Adipocyte (in vitro differentiated cells): ENCODE data around the gene LRIG1.
A peak's percentile ranks its signal among the peaks of the same experiment; 100 is the strongest.

Source experiments
- DNase-seq: peaks from one replicate; pipeline ENCODE4 v3.0.0-alpha.2; 2015; ENCODE audit warnings: low read depth
- H3K27me3 ChIP-seq: replicated peaks from 2 replicates; pipeline ENCODE4 v1.7.0; 2013; ENCODE audit warnings: mild to moderate bottlenecking, low read length, moderate library complexity; ENCODE audit not compliant: control insufficient read depth, insufficient read depth
- H3K36me3 ChIP-seq: 2 replicates; pipeline ENCODE4 v1.7.0; 2013; ENCODE audit warnings: low read length, mild to moderate bottlenecking, moderate library complexity; ENCODE audit not compliant: control insufficient read depth, insufficient read depth, severe bottlenecking
- H3K4me1 ChIP-seq: 2 replicates; pipeline ENCODE4 v1.7.0; 2013; ENCODE audit warnings: mild to moderate bottlenecking, low read length, moderate library complexity; ENCODE audit not compliant: control insufficient read depth, insufficient read depth
- H3K4me3 ChIP-seq: 2 replicates; pipeline ENCODE4 v1.7.0; 2013; ENCODE audit warnings: mild to moderate bottlenecking, low read length, moderate library complexity
- H3K9ac ChIP-seq: 2 replicates; pipeline ENCODE4 v1.7.0; 2013; ENCODE audit warnings: mild to moderate bottlenecking, low read length, moderate library complexity
- H3K9me3 ChIP-seq: 2 replicates; pipeline ENCODE4 v1.7.0; 2013; ENCODE audit warnings: mild to moderate bottlenecking, low read length, moderate library complexity; ENCODE audit not compliant: control insufficient read depth

The LRIG1 gene

DNA sequence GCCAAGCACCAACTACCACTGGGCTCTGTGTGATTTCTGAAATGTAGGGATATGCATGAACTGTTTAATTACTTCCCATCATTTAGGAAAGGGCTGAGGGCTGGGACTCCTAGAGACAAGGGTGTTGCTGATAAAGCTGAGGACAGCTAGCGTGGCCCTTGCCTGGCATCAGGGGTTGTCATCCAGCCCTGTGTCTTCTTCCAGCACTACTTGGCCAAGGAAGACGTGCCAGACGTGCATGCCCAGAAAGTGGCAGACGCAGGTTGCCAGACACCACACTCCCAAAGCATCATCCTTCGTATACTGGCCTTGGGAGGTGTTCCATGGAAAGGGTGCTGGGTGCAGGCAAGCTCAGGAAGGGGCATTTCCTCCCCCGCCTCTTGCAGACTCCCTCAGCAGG, 64.8 kb downstream of the LRIG1 start:
- Histone ChIP-seq H3K9ac (no peak overlapping the region), H3K27me3 (no peaks in the 10 kb centered on the region), H3K36me3 (no peaks in the 10 kb centered on the region), H3K4me3 (no peak overlapping the region), H3K4me1 (peaks cover 9% of the 10 kb centered on the region), H3K9me3 (no peaks in the 10 kb centered on the region)
- DNase-seq: no peak

DNA sequence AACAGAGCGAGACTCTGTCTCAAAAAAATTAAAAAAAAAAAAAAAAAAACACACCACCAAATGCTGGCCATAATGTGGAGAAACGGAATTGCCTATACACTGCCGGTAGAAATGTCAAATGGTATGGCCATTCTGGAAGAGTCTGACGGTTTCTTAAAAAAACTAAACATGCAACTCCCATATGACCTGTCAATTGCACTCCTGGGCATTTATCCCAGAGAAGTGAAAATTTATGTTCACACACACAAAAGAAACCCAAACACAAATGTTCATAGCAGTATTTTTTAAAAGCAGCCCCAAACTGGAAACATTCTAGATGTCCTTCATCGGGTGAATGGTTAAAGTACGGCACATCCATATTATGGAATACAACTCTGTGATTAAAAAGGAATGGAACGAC, 66.1 kb downstream of the LRIG1 start:
- Histone ChIP-seq H3K4me3 (no peak overlapping the region), H3K36me3 (no peaks in the 10 kb centered on the region), H3K9ac (no peak overlapping the region), H3K4me1 (peaks cover 8% of the 10 kb centered on the region), H3K27me3 (no peaks in the 10 kb centered on the region), H3K9me3 (no peaks in the 10 kb centered on the region)
- DNase-seq: no peak

DNA sequence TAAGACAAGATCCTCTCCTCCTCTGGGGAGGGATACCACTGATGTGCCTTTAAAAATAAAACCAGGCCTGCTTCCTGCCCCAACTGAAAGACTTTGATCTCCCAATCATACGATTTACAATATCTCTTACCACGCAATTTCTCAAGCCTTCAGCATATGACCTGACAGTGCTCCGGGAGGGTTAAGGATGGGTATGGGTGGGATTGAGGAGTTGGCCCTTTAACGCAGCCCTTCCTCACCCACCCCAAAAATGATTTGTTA, 67.4 kb downstream of the LRIG1 start:
- Histone ChIP-seq H3K27me3 (no peaks in the 10 kb centered on the region), H3K9ac (no peak overlapping the region), H3K4me3 (no peak overlapping the region), H3K9me3 (no peaks in the 10 kb centered on the region), H3K4me1 (peaks cover 14% of the 10 kb centered on the region), H3K36me3 (no peaks in the 10 kb centered on the region)
- DNase-seq: no peak

DNA sequence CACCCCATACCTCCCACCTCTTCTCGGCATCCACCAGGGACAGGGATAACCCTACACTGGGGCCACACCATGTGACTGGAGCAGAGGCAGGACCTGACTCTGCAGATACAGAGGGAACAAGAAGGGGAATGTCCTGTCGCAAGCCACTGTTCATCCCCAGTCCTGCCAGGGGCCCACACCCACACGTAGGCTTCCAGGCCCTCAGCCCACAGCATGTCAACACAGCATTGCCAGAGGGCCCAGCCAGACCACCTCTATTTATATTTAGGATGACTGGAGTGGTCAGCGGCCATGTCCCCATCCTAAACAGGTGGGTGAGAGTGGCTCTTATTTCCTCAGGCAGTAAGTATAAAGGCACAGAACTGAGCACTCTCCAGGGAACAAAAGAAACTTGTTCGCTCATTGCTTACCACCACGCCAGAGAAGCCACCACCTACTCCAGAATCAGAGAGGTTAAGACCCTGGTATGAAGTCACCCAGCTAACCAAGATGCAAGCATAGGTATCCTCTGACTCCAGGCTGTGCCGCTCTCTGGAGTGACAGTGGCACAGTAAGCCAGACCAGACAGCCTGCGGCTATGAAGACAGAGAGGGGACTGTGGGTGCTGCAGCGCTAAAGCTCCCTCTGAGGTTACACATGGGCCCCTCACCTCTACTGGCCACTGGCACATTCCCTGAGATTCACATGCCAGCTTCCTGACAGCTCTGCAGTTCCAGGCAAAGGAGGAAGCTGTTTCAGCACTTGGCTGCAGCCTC, 67.9 kb downstream of the LRIG1 start:
- no peaks in the 10 kb centered on the region for H3K9me3 ChIP-seq
- no peaks in the 10 kb centered on the region for H3K27me3 ChIP-seq
- DNase-seq: no peak
- H3K36me3 ChIP-seq: no peaks in the 10 kb centered on the region
- H3K4me1 ChIP-seq: peaks cover 18% of the 10 kb centered on the region
- H3K4me3 ChIP-seq: no peak overlapping the region
- H3K9ac ChIP-seq: no peak overlapping the region

DNA sequence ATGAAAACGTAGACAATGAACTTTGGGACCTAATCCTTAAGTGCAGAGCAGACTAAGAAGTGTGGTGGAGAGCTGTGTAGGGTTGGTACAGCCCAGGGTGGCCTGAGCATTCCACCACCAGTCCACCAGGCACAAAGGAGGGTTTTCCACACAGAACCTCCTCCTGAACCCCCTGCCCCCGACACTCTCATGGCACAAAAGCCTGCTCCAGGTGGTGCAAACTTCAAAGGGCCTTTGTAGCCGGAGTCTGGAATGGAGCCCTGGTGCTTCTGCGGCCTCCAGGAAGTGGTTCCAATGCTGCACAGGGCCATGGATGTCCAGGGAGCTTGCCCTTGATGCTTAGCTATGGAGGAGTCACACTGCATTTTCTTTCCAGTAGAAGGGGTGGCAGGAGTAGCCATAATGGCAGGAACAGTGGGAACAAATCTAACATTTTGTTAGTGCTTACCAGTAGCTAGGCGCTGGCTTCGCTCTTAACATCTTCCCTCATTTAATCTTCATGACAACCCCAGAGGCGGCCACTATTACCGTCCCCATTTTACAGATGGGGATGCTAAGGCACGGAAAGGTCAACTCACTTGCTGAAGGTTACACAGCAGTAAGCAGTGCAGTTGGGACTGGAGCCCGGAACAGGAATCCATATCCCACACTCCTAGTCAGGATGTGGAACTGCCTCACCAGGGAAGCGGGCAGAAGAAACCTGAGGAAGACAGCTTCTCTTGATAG, 68.6 kb downstream of the LRIG1 start:
- H3K9me3 ChIP-seq: no peaks in the 10 kb centered on the region
- no peak overlapping the region for H3K4me3 ChIP-seq
- H3K36me3 ChIP-seq: no peaks in the 10 kb centered on the region
- no peak for DNase-seq
- peaks cover 18% of the 10 kb centered on the region for H3K4me1 ChIP-seq
- H3K9ac ChIP-seq: no peak overlapping the region
- H3K27me3 ChIP-seq: no peaks in the 10 kb centered on the region

DNA sequence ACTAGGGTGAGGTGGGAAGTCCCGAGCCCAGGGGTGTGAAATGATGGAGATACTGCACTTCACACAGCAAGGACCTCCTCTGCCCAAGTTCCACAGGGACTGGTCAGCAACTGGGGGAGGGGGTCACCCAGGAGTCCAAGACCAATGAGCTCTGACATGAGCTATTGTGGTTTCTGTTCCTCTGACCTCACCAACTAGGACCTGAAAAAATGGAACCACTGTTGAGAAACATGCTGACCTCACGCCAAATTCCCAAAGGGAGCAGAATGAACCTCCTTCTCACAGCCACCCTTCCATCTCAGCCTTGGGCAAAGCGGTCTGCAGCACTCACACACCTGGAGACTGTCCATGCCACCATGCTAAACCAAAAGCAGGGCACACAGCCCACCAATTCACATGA, 69.3 kb downstream of the LRIG1 start:
- H3K4me1 ChIP-seq: peaks cover 18% of the 10 kb centered on the region
- H3K36me3 ChIP-seq: no peaks in the 10 kb centered on the region
- H3K9ac ChIP-seq: no peak overlapping the region
- H3K9me3 ChIP-seq: no peaks in the 10 kb centered on the region
- H3K27me3 ChIP-seq: no peaks in the 10 kb centered on the region
- no peak overlapping the region for H3K4me3 ChIP-seq
- peak; percentile 21 for DNase-seq

DNA sequence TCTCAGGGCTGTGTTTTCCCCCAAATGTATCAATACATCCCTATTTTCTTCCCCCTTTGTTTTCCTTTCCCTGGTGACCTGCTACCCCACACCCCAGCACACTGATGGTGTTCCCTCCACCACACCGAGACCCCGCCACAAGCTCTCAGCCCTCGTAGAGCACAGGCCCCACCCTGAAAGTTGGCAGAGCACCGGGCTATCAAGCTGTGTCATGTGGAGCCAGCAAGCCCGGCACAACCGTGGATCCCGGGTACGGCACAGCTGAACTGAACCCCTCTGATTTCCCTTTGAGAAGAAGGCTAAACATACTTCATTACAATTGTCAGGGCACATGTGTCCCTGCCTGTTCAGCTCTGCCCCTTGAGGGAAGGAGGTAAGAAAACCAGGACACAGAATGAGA, 69.9 kb downstream of the LRIG1 start:
- H3K27me3 ChIP-seq: no peaks in the 10 kb centered on the region
- H3K9ac ChIP-seq: no peak overlapping the region
- no peak overlapping the region for H3K4me3 ChIP-seq
- H3K4me1 ChIP-seq: peaks cover 18% of the 10 kb centered on the region
- DNase-seq: no peak
- no peaks in the 10 kb centered on the region for H3K9me3 ChIP-seq
- no peaks in the 10 kb centered on the region for H3K36me3 ChIP-seq

DNA sequence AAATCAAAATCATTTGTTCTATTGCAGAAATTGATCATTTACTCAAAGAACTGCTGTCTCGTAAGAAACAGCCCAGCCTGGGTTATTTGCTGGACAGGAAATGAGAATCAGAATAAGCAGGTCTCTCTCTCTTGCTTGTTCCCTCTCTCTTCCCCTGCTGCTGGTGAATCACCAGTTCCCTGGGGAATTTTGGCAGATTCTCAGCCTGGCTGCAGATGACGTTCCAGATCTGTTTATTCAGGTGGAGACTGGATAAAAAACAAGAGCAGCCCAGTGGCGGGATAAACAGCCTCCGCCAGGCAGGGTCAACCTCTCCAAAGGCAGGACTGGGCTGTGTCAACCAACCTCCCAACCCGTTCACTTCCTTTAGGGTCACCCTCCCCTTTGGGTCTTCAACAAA, 72.1 kb downstream of the LRIG1 start:
- Histone ChIP-seq H3K9me3 (no peaks in the 10 kb centered on the region), H3K4me3 (peak overlapping the region; percentile 45), H3K27me3 (no peaks in the 10 kb centered on the region), H3K36me3 (no peaks in the 10 kb centered on the region), H3K4me1 (peaks cover 33% of the 10 kb centered on the region), H3K9ac (no peak overlapping the region)
- peak; percentile 94 for DNase-seq

DNA sequence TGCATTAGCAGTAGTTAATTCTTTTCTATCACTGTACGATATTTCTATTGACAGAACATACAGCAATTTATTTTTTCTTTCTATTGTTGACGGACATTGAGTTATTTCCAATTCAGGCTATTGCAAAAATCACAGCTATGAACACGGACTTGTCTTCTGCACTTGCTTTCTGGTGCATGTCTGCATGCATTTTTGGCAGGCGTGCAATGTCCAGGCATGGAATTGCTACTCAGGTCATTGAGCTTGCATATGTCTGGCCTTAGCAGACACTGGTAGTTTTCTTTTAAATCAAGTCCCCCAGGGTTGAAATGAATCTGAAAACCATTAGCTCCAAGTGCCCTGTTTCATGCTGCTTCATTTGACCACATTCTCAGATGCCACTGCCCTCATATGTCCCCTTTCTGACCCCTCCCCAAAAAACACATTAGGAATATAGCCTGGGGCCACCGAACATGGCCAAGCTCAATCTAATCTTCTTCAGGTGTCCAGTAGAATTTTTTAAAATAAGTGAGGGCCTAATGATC, 72.8 kb downstream of the LRIG1 start:
- Histone ChIP-seq H3K36me3 (no peaks in the 10 kb centered on the region), H3K4me1 (peaks cover 27% of the 10 kb centered on the region), H3K4me3 (no peak overlapping the region), H3K9me3 (no peaks in the 10 kb centered on the region), H3K9ac (no peak overlapping the region), H3K27me3 (no peaks in the 10 kb centered on the region)
- no peak for DNase-seq

DNA sequence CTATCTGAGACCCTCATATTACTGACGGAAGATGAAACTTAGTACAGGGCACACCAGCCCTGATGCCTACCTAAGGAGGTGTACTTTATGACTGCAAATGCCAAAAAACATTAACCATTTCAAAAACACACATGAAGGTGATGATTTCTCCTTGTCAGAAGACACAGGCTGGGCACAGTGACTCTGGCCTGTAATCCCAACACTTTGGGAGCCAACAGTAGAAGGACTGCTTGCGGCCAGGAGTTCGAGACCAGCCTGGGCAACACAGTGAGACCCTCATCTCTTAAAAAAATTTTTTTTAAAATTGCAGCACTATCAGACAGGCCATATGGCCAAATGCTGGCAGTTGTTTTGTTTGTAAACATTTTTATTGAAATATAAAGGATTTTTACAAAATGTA, 73.5 kb downstream of the LRIG1 start:
- DNase-seq: no peak
- H3K4me1 ChIP-seq: peaks cover 26% of the 10 kb centered on the region
- H3K9me3 ChIP-seq: no peaks in the 10 kb centered on the region
- no peak overlapping the region for H3K9ac ChIP-seq
- no peaks in the 10 kb centered on the region for H3K27me3 ChIP-seq
- no peak overlapping the region for H3K4me3 ChIP-seq
- H3K36me3 ChIP-seq: no peaks in the 10 kb centered on the region

DNA sequence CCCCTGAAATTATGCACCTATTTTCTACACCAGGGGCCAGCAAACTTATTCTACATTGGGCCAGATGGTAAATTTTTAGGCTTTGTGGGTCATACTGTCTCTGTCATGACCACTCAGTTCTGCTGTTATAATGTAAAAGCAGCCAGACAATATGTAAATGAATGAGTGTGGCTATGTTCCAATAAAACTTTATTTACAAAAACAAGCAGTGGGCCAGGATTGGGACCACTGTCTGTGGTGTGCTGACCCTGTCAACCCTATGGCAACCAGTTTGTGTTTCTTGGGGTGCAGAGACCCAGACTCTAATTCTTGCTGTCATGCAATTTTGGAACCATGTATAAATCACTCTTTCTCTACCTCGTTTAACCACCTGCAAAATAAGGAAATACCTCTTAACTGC, 74.7 kb downstream of the LRIG1 start:
- Histone ChIP-seq H3K27me3 (no peaks in the 10 kb centered on the region), H3K9me3 (no peaks in the 10 kb centered on the region), H3K36me3 (no peaks in the 10 kb centered on the region), H3K4me3 (no peak overlapping the region), H3K4me1 (peaks cover 26% of the 10 kb centered on the region), H3K9ac (no peak overlapping the region)
- DNase-seq: no peak
